HG03558 (cell line): ENCODE measurements around the gene PNPLA1.

ENCODE experiments used
- ATAC-seq: cut with Tn5 transposase; IDR thresholded peaks from one replicate; pipeline ENCODE4 v1.9.1; 2021; ENCODE audit warnings: moderate number of reproducible peaks; ENCODE audit not compliant: unreplicated experiment; ENCODE audit errors: extremely low read depth

The PNPLA1 gene

DNA sequence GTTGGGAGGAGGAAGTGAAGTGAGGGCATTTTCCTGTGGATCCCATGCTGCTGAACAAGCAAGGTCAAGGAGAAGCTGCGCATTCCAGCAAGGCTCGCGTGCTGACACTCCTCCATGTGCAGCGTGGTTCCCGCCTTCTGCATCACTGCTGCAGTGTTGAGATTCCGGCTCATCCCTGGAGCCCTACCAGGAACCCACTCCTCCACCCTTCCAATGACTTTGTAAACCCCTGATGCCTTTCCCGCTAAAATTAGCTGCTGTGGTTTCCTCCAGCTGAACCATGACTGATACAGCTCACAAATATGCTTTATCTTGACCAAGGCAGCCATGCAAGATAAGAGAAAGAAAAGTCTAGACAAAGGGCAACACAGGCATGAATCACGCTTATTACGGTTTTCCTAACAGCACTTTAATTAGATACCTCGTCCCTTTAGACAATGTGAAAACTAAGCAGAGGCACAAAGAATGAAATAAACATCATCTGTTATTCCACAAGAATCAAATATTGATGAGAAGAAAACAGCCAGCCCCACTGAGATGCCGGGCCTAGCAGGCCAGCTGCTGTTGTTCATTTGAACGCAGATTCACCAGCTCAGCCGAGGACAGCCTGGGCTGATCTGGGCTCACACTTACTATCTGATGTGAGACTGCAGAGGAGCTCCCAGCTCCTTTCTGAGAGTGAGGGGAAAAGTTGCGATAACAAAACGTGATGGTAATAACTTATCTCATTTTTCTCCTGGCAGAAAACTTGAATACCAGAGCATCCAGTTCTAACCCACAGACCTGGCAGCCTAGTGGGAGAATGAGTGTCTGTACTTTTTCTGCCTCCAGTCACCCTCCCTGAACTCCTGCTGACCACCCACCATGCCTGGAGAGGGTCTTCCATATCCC, 81.1 kb downstream of the PNPLA1 start:
- ATAC-seq: no peak

DNA sequence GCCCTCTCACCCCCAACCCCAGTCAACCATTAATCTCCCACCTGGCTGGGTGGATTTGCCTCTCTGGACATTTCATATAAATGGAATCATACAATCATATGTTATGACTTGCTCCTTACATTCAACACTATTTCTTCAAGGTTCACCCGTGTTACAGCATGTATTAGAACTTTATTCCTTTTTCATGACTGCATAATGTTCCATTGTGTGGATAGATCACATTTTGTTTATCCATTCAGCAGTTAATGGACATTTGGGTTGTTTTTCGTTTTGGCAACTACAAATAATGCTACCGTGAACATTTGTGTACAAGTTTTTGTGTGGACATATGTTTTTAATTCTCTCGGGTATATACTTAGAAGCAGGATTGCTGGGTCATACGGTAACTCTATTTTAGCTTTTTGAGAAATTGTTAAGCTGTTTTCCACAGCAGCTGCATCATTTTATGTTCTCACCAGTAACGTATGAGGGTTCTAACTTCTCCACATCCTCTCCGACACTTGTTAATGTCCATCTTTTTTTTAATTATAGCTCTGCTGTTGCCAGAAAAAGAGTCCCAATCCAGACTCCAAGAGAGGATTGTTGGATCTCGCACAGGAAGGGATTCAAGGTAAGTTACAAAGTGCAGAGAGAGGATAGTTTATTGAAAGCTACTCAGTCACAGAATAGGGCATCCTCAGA, 82.8 kb downstream of the PNPLA1 start:
- no peak for ATAC-seq

DNA sequence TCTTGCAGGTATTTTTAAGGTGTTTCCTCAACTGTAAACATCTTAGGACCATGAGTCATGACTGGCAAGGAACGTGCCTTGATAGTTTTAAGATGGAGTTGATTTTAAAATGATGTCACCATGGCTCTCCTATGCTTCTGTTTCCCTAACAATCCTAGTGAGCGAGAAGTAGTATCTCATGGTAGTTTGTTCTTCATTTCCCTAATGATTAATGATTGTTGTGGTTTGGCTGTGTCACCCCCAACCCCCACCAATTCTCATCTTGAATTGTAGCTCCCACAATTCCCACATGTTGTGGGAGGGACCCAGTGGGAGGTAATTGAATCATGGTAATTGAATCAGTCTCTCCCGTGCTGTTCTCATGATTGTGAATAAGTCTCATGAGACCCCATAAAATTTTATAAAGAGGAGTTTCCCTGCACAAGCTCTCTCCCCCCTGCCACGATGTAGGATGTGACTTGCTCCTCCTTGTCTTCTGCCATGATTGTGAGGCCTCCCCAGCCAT, 83.6 kb downstream of the PNPLA1 start:
- ATAC-seq: no peak

DNA sequence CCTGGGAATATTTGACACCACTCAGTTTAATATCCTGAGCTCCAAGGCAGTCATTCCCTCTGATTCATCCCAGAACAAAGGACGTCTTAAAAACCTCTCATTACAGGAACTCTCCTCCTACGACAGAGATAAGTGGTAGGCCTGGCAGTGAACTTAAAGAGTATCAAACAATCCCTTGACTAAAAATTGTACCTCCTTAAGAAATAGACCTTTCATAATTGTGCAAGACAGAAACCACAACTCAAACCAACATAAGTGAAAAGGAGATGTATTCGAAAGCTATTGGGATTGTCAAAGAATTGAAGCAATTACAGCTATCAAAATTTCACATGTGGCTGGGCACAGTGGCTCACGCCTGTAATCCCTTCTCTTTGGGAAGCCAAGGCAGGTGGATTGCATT, 86.0 kb downstream of the PNPLA1 start:
- ATAC-seq: no peak

DNA sequence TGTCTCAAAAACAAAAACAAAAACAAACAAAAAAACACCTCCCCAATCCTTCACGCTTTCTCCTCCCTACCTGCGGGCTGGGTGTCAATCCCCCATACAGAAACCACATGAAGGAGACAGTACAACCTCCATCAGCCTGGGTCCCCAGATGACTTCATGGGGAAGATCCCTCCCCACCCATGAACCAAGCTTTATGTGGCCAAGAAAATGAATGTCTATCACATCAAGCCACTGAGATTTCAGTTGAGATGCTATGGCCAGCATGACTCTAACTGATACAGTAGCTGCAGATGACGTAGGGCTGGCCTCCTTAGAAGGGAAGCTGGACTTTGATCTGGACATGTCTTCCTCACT, 88.0 kb downstream of the PNPLA1 start:
- ATAC-seq: no peak
